GM18507 (cell line): ENCODE results near the gene PPP2R2C.

Source experiments
- DNase-seq: peaks from one replicate; pipeline ENCODE4 v3.0.0; 2011; ENCODE audit warnings: low read depth; ENCODE audit not compliant: insufficient read length; ENCODE audit errors: extremely low spot score
- FAIRE-seq: peaks from 2 replicates; lab custom pipeline; 2011; peaks lifted over from hg19 to GRCh38; lab: Jason Lieb, UNC

The PPP2R2C gene

DNA sequence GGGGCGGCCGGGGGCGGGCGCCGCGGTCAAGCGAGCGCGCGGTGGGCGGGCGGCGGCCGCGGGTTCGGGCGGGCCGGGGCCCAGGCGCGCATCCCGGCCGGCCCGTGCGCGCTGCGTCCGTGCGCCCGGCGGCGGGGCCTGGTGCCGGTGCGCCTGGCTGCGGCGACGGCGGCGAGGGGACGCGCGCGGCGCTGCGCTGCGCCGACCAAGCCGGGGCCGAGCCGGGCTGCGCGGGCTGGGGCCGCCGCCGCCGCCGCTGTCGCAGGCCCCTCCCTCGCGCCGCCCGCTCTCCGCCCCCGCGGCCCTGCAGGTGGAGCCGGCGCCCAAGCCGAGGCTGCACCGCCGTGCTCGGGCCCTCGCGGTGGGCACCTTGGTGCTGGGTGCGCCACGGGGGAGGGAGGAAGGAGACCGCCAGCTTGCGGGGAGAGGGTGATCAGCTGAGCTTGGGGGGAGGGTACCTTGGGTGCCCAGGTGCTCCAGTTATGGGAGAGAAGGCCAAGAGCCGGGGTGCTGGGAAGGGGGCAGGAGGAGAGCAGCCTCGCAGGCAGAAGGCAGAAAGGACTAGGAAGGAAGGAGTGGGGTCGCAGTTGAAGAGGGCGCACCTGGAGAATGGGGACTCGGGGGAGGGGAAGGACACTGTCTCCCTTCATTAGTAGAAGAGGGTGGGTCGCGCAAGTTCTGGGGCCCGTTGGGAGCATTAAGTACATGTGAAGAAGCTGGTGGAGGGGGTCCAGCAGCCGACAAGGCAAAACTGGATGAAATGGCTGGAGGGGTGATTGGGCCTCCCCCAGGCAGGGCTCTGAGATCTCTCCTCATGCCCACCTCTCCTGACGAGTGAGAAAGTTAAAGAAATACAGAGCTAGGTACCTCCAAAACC is at the start of gene PPP2R2C:
Gene PPP2R2C (minus strand): TSS at position 228 of the 877 bp plus-strand sequence. CDS start 385 bp downstream, outside the sequence.
- DNase-seq, result no peak
- no peak for FAIRE-seq

DNA sequence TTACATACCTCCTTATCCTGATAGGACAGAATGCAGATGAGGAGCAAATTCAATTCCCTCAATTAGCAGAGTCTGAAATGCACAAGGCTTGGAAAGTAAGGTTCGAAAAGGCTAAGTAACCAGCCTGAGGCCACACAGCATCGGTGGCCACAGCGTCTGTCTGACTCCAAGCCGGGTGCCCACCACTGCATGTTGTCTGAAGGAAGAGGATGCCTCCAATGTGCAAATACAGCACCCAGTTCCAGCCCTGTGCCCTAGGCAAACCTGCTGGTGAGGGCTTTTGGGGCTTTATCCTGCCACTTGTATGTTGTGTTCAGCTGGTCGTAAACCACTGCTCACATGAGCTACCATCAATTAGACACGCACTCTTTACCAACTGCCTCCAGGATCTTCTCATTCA is 48.6 kb upstream of the PPP2R2C start:
- DNase-seq, result no peak
- FAIRE-seq, result no peak

DNA sequence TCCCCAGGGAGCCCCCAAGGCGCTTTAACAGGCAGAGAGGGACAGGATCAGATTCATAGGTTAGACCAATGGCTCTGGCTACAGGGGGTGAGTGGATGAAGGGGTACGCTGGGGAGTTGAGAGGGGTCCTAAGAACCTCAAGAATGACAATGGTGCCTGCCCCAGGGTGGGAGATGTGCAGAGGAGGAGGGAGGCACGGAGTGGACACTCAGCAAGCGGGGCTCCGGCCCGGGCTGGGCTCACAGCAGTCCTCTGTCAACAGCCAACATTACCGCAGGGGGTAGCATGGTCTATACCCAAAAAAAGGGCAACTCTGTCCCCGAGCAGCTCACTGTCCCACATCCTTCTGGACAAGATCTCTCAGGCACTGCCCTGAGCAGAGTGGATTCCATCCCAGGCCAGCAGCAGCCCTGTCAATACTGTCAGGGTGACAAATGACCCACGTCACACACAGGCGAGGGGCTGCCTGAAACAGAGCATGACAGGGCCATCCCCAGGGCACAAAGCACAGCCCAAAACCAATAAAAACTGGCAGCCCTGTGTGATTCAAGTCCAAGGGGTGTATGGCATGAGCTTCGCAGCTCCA is 47.7 kb upstream of the PPP2R2C start:
- DNase-seq, result no peak
- no peak for FAIRE-seq

DNA sequence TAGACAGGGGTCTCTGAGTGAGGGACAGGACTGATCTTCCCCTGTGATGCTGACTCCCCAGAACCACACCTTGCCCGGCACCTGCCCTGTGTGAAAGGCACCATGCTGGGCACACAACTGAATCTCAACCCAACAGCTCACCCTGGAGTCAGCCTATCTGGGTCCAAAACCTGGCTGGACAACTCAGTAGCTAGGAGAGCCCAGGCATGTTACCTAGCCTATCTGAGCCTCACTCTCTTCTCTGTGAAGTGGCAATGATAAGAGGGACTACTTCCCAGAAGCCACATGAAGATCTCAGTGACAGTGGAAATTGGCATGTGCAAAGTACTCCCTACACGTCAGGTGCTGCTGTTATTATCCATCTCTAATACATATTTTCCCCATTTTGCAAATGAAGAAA is 44.8 kb upstream of the PPP2R2C start:
- no peak for FAIRE-seq

DNA sequence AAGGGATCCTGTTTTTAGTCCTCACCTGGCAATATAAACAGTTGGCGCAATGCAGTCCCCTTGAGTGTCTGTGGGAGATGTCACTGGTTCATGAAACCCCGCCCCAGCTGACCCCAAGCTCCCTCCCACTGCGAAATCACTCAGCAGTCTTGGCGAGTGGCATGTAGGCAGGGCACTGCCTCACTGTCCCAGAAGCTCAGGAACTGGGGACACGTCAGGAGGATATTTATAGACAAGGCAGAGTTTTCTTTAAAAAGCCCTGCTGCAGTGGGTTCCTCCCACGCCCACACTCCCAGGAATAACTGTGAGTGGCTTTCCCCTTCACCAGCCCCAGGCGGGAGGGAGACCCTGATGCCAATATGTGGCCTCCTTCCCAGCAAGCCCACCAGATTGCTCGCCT is 44.3 kb upstream of the PPP2R2C start:
- FAIRE-seq (no peak), DNase-seq (no peak)

More for the DNA sequence above, 44.8 kb upstream of the PPP2R2C start:
- no peak for DNase-seq

DNA sequence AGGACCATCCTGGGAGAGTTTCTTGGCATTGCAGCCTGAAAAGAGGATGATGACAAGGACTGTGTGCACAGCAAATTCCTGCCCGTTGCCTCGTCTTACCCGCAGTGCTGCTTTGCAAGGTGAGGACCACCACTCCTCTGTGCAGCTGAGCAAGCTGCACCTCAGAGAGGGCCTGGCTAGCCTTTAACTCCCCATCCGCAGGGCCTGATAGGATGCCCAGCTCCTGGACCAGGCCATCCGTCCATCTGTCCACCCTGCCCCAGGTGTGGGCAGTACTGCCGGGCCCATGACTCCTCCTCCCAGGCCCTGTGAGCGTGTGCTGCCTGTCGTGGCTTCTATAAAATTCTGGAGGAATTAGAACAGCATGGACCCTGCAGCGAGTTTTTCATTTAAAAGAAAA is 43.9 kb upstream of the PPP2R2C start:
- FAIRE-seq (no peak), DNase-seq (no peak)

DNA sequence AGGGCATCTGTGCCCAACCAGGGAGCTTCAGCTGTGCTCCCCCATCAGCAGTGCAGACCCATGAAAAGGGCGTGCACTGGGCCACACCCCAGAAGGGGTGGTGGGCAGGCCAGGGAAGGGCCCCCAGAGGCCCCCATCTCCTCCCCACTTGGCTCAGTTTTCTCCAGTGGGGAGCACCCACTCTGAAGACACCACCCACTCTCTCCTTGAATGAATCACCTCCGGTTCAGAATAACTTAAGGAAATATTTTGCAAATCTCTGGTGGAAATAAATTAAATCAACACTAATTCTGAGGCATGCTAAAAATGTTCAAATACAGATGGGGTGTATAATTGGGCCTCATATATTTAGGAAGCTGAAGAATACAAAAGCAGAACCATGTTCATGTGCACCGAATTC is 41.3 kb upstream of the PPP2R2C start:
- FAIRE-seq (no peak), DNase-seq (no peak)

DNA sequence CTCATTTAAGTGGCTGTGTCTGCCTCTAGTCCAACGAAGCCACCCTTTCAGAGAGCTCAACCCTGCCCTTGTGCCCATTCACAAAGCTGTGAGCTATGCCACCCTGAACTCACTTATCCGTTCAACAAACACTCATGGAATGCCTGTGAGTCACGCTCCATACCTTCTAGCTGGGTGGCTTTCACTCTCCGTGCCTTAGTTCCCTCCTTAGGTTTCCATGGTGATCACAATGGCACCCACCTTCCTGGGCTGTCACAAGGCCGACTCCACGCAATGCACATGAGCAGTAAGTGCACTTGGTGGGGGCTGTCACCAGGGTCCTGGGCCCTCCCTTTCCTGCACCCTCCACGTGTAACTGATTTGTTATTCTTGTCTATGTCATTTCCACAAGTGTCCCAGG is 37.2 kb upstream of the PPP2R2C start:
- no peak for DNase-seq
- no peak for FAIRE-seq

DNA sequence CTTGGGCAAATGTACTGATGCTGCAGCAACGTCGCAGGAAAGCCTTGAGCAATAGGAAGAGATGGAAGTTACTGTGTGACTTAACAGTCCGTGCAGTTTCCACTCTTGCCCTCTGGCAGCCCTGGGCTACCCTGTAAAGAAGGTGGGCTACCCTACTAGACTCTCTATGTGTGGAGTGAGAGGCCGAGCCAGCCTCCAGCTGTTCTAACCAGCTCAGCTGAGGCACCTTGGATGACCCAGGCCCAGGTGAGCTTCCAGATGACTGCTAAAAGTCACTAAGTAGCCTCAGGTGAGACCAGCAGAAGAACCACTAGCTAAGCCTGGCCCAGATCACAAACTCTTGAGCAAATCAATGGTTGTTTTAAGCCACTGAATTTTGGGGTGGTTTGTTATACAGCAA is 34.9 kb upstream of the PPP2R2C start:
- no peak for DNase-seq
- no peak for FAIRE-seq

DNA sequence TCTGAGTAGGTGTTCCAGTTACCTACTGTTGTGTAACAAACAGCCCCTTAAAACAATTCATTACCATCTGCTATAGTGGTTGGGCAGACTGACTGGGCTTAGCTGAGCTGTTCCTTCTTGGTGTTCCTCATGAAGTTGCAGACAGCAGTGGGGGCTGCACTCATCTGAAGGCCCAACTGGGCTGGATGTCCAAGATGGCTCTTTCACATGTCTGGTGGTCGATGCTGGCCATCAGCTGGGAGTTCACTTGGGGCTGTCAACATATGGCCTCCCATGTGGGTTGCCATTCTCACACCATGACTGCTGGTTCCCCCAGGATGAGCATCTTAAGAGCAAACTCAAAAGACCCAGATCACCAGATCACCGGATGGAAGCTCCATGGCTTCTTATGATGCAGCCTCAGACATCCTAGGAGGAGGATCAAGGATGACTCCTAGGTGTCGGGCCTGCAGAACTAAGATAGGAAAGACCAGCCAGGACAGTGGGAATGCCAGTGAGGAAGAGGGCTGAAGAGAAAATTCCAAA is 34.3 kb upstream of the PPP2R2C start:
- FAIRE-seq, result no peak
- no peak for DNase-seq

DNA sequence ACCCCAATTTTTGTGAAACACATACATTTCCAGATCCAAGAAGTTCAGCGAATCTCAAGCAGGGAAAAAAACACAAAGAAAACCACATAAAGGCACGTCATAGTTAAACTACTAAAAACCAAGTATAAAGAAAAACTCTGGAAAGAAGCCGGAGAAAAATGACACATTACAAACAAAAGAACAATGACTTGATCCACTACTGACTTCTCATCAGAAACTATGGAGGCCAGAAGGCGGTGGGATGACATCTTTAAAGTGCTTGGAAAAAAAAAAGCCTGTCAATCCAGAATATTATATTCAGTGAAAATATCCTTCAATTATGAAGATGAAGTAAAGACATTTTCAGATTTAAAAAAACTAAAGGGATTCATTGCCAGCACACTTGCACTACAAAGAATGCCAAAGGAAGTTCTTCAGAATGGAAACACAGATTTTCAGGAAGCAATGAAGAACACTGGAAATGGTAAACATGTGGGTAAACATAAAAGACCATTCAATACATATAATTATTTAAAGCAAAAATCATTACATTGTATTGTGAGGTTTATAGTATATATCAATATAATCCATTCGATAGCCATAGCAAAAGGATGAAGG is 32.6 kb upstream of the PPP2R2C start:
- FAIRE-seq (no peak), DNase-seq (no peak)

DNA sequence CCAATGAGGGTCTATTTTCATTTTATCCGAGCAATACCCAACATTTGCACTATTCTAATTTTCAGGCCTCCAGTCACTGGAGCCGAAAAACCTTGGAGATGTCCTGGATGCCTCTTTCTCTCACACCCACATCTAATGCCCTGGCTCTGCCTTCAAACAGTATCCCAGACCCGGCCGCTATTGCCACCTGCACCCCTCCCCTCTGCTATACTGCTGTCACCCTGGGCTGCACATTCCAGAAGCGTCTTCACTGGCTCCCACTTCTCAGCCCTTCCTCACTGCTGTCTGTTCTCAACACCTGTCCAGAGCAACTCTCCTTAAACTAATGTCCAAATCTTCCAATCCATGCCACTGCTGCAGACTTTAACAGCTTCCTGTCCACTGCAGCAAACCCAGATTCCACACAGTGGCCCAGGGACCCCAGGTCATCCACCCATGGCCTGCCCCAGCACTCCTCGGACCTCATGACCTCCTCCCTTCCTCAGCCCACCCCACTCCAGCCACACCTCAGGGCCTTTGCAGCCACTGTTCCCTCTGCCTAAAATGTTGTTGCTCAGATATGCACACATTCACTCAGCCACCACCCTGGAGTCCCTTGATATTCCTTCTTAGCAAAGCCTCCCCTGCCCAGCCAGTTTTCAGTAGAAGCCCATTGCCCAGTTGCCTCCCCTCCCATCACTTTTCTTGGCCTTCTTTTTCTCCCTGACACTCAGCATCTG is 30.5 kb upstream of the PPP2R2C start:
- FAIRE-seq (no peak), DNase-seq (no peak)

DNA sequence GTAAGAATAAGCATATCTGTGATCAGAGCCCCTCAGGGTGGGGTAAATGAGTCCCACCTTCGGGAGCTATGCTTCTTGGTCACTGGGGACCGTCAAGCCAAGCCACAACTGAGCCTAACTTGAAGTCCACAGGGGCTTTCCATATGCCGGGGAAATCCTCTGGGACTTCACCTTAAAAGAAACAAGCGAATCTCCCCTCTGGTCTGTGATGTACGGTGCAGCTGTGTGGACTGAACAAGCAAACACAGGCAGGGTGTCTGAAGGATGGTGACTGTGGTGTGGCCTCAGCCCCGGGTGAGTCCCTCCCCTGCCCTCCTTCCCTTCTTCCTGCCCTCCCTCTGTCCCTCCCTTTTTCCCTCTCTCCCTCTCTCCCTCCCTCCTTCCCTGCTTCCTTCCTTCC is 29.7 kb upstream of the PPP2R2C start:
- DNase-seq, result no peak
- no peak for FAIRE-seq

DNA sequence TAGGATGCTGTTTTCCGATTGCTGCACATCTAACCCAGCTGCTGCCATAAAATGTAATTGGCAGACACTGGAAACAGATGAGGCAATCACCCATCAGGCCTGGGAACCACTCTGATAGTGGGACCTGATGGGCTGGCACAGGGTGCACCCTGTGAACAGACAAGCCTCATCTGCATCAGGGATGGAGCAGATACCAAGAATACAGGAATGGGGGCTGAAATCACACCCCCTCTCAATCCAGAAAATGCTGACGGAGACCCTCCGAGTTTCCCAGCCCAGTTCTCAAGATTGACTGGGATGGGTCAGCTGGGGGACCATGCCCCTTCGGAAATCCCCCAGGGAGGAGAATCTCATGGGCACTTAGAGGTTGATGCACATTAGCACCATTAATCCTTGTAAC is 28.8 kb upstream of the PPP2R2C start:
- FAIRE-seq (no peak), DNase-seq (no peak)

DNA sequence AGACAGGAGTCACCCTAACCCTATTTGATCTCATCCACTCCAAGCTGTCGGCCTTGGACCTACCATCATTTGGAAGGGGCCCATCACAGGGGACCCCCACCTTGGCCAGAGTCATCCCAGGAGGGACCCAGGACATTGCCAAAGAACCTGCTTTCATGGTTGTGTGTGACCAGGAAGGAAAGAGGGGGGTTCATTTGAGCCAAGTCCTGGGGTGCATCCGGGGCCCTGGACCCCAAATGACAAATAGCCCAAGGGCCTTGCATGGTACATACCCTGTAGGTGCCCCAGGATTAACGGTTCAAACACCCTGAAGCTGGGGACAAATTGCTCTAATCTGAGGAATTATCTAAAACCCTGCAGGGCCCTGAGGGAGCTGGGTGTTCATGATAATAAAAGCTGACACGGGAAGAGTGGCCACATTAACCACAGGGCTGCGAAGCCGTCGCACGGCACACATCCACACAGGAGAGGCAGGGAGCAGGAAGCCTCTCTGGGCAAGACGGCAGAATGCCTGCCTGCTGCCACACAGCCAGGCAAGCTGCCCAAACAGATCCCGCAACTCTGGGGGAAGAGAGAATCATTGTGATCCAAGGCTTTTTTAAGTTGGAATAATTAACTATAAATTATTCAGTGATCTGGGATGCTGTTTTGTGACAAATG is 28.2 kb upstream of the PPP2R2C start:
- FAIRE-seq (no peak), DNase-seq (no peak)

DNA sequence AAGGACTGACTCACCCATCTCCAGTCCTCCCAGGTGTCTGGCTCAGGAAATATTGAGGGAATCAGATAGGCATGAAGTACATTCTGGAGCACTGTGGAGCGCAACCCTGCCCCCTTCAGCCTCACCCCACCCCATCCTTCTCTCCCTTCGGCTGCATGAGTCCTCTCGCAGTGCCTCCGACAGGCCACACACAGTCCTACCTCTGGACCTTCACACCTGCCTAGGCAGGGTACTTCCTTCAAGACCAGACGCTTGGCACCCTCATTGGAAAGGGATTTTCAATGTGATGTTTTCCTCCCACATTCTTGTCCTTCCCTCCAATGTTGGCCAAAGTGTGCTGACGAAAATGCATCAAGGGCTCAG is 26.8 kb upstream of the PPP2R2C start:
- DNase-seq (no peak), FAIRE-seq (no peak)

DNA sequence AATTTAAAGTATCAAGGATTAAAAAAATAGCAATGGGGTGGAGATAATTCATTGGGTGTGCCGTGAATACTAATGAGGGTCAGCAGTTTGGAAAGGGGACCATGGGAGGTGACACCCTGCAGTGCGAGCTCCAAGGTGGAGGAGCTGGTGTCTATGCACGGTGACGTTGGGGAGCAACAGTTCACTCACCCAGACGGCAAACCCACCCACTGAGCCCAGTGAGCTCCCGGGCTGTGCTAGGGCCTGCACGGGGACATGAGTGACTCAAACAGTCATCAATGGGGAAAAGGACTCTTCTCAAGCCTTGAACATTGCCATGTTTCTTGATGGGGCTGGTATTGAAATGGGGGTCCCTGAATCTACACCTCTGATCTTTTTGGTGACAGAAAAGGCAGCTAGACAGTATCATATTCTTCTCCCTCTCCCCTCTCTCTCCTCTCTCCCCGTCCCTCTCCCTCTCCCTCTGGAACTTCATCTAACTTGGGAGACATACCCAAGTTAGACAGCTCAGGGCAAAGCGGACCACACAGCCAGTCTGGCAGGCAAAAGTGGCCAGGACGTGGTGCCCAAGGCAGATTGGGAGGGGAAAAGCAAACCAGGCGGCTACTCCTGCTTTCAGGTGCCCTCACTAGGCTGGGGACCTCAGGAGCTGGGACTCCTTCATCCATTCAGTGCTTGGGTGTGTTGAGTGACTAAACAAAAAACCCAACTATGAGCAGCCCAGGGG is 26.3 kb upstream of the PPP2R2C start:
- DNase-seq, result no peak
- FAIRE-seq, result no peak

DNA sequence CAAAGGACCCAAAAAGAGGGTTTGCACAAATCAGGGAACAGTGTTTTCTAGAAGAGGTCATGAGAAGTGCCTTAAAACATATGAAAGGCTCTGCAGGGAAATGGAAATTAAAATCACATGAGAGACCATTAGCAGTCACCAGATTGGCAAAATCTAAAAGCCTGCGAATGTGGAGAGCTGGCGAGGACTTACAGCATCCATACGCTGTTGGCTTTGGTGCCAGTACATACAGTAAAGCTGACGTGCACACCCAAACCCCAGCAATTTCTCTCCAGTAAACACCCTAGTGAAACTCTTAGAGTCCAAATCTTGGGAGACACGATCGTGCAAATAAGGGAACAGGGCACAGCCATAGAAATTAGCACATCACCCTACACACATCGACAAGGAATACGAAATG is 25.4 kb upstream of the PPP2R2C start:
- DNase-seq (no peak), FAIRE-seq (no peak)

DNA sequence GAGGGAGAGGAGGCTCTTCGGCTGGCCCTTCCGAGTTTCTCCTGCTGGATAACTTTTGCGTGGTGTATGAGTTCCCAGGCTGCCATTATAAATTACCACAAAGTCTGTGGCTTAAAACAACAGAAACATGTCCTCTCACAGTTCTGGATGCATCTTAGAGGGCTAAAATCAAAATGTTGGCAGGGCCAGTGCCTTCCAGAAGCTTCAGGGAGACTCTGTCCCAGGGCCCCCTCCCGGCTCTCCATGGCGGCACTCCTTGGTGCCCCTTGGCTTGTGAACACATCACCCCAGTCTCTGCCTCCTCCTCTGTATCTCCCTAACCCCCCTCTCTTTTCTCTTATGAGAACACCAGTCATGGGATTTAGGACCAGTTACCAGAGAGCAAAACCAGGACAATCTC is 23.3 kb upstream of the PPP2R2C start:
- DNase-seq (no peak), FAIRE-seq (no peak)
